GM12872 (cell line): ENCODE data around the gene GABARAP.

Experiments
- CTCF ChIP-seq: IDR thresholded peaks from 3 replicates; pipeline ENCODE4 v1.5.1; 2011; ENCODE audit warnings: low read depth, mild to moderate bottlenecking, low read length, moderate library complexity; ENCODE audit not compliant: insufficient read depth

GABARAP gene

DNA sequence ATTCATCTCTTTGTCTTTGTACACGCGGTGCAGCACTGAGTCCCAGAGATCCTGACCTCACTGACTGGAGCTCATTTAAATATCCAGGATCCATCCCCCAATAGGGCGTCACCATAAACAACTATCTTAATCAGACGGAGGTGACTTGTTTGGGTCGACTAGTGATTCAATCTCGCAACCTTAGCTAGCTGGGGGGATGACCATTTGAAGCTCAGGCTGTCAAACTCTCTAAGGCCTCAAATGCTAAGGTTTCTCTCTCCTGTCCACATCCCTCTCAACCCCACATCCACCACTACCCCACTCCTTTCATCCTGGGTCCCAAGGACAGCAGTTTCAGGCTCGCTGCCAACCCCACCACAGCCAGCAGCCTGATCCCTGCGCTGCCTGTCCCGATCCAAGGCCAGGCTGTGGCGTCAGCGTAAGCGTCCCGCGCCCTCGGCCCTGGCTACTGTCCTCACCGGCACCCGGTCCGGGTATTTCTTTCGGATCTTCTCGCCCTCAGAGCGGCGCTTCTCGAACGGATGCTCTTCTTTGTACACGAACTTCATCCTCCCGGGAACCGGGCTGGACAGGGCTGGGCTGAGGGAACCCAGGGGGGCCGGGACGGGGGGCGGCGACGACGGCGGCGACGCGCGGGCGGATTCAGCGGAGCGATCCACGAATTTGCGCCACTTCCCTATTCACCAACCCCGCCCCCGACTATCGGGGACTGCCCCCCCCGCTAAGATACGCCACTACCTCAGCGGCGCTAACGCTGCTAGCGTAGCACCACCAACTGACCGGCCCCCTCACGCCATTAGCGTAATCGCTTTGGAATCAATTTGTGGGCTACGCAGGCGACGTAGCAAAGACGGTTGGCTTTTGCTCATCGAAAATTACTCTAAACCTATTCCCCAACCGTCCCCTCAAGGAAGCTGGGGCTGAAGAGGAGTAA is at the start of gene GABARAP:
Gene GABARAP, minus strand, starts transcription at position 667 of the 934 bp plus-strand sequence. Its CDS starts 119 bp downstream, at position 548.
- no peak for TF ChIP-seq CTCF

DNA sequence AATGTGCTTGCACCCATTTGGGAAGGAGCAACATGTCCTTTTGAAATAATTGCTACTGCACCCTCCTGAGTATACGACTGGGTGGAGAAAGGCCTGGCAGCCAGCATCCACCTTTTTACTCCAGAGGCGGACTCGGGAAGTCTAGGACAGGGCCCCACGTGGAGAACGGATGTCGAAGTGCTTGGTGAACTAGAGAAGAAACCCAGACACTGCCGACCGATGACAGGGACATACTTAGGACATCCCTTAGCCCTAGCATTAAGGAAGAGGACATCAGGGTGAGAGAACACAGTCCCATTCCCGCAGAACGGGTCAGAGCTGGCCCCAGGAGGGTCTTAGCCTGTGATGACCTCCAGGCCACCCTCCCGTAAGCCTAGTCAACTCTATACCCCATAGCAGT is 48.4 kb upstream of the GABARAP start:
- no peak for TF ChIP-seq CTCF

GRCh38 chr17:7290166-7290565 is 47.9 kb upstream of the GABARAP start:
- TF ChIP-seq CTCF = no peak

- no peak for TF ChIP-seq CTCF
These were observed 47.2 kb upstream of the GABARAP start for GRCh38 chr17:7289256-7290032.

DNA sequence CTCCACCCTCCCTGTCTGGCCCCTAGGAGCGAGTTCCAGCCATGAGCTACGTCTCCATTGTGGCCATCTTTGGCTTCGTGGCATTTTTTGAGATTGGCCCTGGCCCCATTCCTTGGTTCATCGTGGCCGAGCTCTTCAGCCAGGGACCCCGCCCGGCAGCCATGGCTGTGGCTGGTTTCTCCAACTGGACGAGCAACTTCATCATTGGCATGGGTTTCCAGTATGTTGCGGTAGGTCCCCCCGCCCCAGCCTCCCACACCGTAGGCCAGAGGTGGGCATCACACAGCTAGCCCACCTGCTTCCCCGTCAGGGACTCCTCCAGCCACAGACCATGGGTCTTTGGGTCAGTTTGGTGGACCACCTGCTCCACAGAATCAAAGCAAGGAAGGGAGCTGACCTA is 43.4 kb upstream of the GABARAP start:
- TF ChIP-seq CTCF = no peak

DNA sequence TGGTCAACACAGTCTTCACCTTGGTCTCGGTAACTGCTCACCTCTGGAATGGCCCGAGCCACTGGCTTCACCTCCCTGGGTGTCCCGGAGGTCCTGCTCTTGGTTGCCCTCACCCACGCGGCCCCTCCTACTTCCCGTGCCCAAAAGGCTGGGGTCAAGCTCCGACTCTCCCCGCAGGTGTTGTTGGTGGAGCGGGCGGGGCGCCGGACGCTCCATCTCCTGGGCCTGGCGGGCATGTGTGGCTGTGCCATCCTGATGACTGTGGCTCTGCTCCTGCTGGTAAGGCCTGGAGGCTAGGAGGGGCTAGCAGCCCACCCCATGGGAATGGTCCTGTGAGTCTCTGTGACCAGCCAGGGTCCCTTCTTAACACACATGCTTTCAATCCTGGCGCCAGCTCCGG is 42.7 kb upstream of the GABARAP start:
- TF ChIP-seq CTCF = no peak

DNA sequence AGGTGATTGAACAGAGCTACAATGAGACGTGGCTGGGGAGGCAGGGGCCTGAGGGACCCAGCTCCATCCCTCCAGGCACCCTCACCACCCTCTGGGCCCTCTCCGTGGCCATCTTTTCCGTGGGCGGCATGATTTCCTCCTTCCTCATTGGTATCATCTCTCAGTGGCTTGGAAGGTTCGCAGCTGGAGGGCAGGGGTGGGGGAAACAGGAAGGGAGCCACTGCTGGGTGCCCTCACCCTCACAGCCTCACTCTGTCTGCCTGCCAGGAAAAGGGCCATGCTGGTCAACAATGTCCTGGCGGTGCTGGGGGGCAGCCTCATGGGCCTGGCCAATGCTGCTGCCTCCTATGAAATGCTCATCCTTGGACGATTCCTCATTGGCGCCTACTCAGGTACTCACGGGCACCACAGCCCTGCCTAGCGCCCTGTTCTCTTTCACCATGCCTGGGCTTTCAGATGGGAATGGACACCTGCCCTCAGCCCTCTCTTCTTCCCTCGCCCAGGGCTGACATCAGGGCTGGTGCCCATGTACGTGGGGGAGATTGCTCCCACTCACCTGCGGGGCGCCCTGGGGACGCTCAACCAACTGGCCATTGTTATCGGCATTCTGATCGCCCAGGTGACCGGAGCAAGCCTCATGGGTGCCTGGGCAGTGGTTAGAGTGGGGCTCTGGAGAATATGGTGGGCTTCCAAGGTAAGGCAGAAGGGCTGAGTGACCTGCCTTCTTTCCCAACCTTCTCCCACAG is 41.4 kb upstream of the GABARAP start:
- no peak for TF ChIP-seq CTCF
